Prostate gland (tissue), 2 donors: Measurements from ENCODE around the gene LDHD.
A peak's percentile ranks its signal among the peaks of the same experiment; 100 is the strongest.

Source experiments
- CTCF ChIP-seq, 4 experiments: fragments of 200-600 bp in 2 of 4; fragments of 450-650 bp in 2 of 4; sonication (generic) in 2 of 4; IDR thresholded peaks; 1 replicate in 3 of 4; 2 replicates in 1 of 4; pipeline ENCODE4 v1.5.1; 2016 to 2019; ENCODE audit warnings: antibody characterized with exemption in 4 of 4, mild to moderate bottlenecking in 2 of 4, moderate library complexity in 2 of 4
- POLR2A ChIP-seq: fragments of 450-650 bp; IDR thresholded peaks from one replicate; pipeline ENCODE4 v1.6.1; 2016; ENCODE audit warnings: antibody characterized with exemption, mild to moderate bottlenecking
- POLR2AphosphoS5 ChIP-seq: sonication (generic); formaldehyde crosslinking; IDR thresholded peaks from one replicate; pipeline ENCODE4 v1.6.1; 2017; ENCODE audit warnings: antibody characterized with exemption

GRCh38 chr16:75108792-75109731 lies 7.5 kb downstream of the LDHD start:
- peak in 1 of 4 experiments; percentile 6 for TF ChIP-seq CTCF (IDR thresholded peaks at IDR 0.05)
- peak; percentile 20 for TF ChIP-seq POLR2A
- peak; percentile 69 for TF ChIP-seq POLR2AphosphoS5
